Epithelial cell of esophagus (primary cell): Measurements from ENCODE around the gene OR6B1.

Source experiments
- DNase-seq: peaks from one replicate; pipeline ENCODE4 v3.0.0; 2010; ENCODE audit warnings: low read depth
- H3K4me3 ChIP-seq: 2 replicates; pipeline ENCODE4 v1.5.1; 2011; ENCODE audit warnings: mild to moderate bottlenecking, low read length, control low read depth
- CTCF ChIP-seq: IDR thresholded peaks from 2 replicates; pipeline ENCODE4 v1.5.1; 2011; ENCODE audit warnings: low read depth, mild to moderate bottlenecking, low read length, control low read depth, inconsistent platforms; ENCODE audit not compliant: insufficient read depth; ENCODE audit errors: missing control alignments

OR6B1 gene

GRCh38 chr7:144057954-144058353, 57.8 kb downstream of the OR6B1 start:
- DNase-seq = no peak
- H3K4me3 ChIP-seq = no peak overlapping the region
- TF ChIP-seq CTCF = no peak
